ENCODE results near the gene PAWR. TPM values are rescaled to one million over a fixed set of nuclear protein-coding genes. Genes with fewer than 3 reads are reported as not detected.
"Not testable (repeated sequence)": the region's sequence is repeated elsewhere in the genome, so short reads cannot be mapped to it uniquely, and the experiment has no call there.

Gene PAWR
- total RNA-seq, 1 donor from 2014 or later = 103 TPM

- Mint-ChIP-seq H3K4me1 (peaks cover 35% of the 10 kb centered on the region), H3K27ac (no peak overlapping the region), H3K9me3 (no peaks in the 10 kb centered on the region), H3K36me3 (no peaks in the 10 kb centered on the region), H3K4me3 (peak overlapping the region; percentile 90), H3K27me3 (ENCODE audit: insufficient read depth, low read depth) (no peaks in the 10 kb centered on the region)
- peak overlapping the region; percentile 98 for H3K4me2 ChIP-seq
- peaks cover 44% of the 10 kb centered on the region for H3K4me1 ChIP-seq
- peak overlapping the region; percentile 94 for H3K4me3 ChIP-seq
- H3K9ac ChIP-seq = peak overlapping the region; percentile 16
- H3K36me3 ChIP-seq = no peaks in the 10 kb centered on the region
- peaks cover 76% of the 10 kb centered on the region for H3K79me2 ChIP-seq (ENCODE audit: low read depth)
- H3K27ac ChIP-seq = no peak overlapping the region
- no peaks in the 10 kb centered on the region for H3K9me3 ChIP-seq (ENCODE audit: low read depth)
- no peaks in the 10 kb centered on the region for H3K27me3 ChIP-seq
- H2AFZ ChIP-seq (replicated peaks) = no peak overlapping the region
- H4K20me1 ChIP-seq (ENCODE audit: low read depth) = peaks cover 61% of the 10 kb centered on the region
- DNase-seq (ENCODE audit: low spot score) = peak; percentile 48
- TF ChIP-seq, protein P1, sequence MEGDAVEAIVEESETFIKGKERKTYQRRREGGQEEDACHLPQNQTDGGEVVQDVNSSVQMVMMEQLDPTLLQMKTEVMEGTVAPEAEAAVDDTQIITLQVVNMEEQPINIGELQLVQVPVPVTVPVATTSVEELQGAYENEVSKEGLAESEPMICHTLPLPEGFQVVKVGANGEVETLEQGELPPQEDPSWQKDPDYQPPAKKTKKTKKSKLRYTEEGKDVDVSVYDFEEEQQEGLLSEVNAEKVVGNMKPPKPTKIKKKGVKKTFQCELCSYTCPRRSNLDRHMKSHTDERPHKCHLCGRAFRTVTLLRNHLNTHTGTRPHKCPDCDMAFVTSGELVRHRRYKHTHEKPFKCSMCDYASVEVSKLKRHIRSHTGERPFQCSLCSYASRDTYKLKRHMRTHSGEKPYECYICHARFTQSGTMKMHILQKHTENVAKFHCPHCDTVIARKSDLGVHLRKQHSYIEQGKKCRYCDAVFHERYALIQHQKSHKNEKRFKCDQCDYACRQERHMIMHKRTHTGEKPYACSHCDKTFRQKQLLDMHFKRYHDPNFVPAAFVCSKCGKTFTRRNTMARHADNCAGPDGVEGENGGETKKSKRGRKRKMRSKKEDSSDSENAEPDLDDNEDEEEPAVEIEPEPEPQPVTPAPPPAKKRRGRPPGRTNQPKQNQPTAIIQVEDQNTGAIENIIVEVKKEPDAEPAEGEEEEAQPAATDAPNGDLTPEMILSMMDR (IDR thresholded peaks at IDR 0.05) = no peak
- TF ChIP-seq EZH2 (IDR thresholded peaks at IDR 0.05) (no peak), EZH2phosphoT487 (IDR thresholded peaks at IDR 0.05) (no peak)
- H3F3A ChIP-seq (ENCODE audit: low read depth) = peaks cover 39% of the 10 kb centered on the region
Observed at GRCh38 chr12:79687711-79688260, 3.0 kb downstream of the PAWR start.

- no peaks in the 10 kb centered on the region for H3K9me3 ChIP-seq (ENCODE audit: low read depth)
- Mint-ChIP-seq H3K9me3 (no peaks in the 10 kb centered on the region), H3K36me3 (no peaks in the 10 kb centered on the region), H3K4me1 (peaks cover 35% of the 10 kb centered on the region), H3K4me3 (no peak overlapping the region), H3K27ac (no peak overlapping the region), H3K27me3 (ENCODE audit: insufficient read depth, low read depth) (no peaks in the 10 kb centered on the region)
- H4K20me1 ChIP-seq (ENCODE audit: low read depth) = peaks cover 77% of the 10 kb centered on the region
- TF ChIP-seq EZH2 (IDR thresholded peaks at IDR 0.05) = no peak
- no peak for TF ChIP-seq EZH2phosphoT487 (IDR thresholded peaks at IDR 0.05)
- TF ChIP-seq, protein P1 (IDR thresholded peaks at IDR 0.05) = no peak
- H2AFZ ChIP-seq (replicated peaks) = no peak overlapping the region
- H3K4me3 ChIP-seq = peak overlapping the region; percentile 94
- H3K79me2 ChIP-seq (ENCODE audit: low read depth) = peaks cover 92% of the 10 kb centered on the region
- no peak overlapping the region for H3K9ac ChIP-seq
- peak overlapping the region; percentile 12 for H3K27ac ChIP-seq
- H3K27me3 ChIP-seq = no peaks in the 10 kb centered on the region
- H3K36me3 ChIP-seq = no peaks in the 10 kb centered on the region
- DNase-seq (ENCODE audit: low spot score) = no peak
- H3K4me2 ChIP-seq = peak overlapping the region; percentile 98
- H3K4me1 ChIP-seq = peaks cover 48% of the 10 kb centered on the region
- peaks cover 32% of the 10 kb centered on the region for H3F3A ChIP-seq (ENCODE audit: low read depth)
Observed at GRCh38 chr12:79686171-79686570, 4.6 kb downstream of the PAWR start.

GRCh38 chr12:79685068-79685467 is 5.7 kb downstream of the PAWR start:
- TF ChIP-seq, protein P1 (IDR thresholded peaks at IDR 0.05) = no peak
- no peak for TF ChIP-seq EZH2phosphoT487 (IDR thresholded peaks at IDR 0.05)
- TF ChIP-seq EZH2 (IDR thresholded peaks at IDR 0.05) = no peak
- H3K36me3 Mint-ChIP-seq = peaks cover 2% of the 10 kb centered on the region
- H3K4me3 Mint-ChIP-seq = no peak overlapping the region
- H3K27ac Mint-ChIP-seq = no peak overlapping the region
- Histone ChIP-seq H2AFZ (replicated peaks) (no peak overlapping the region), H3K36me3 (no peaks in the 10 kb centered on the region), H3K4me2 (no peak overlapping the region), H3K9me3 (ENCODE audit: low read depth) (no peaks in the 10 kb centered on the region), H4K20me1 (ENCODE audit: low read depth) (peaks cover 87% of the 10 kb centered on the region), H3K79me2 (ENCODE audit: low read depth) (peaks cover 100% of the 10 kb centered on the region), H3K27me3 (no peaks in the 10 kb centered on the region), H3K9ac (no peak overlapping the region), H3K27ac (no peak overlapping the region), H3K4me1 (peaks cover 52% of the 10 kb centered on the region), H3F3A (ENCODE audit: low read depth) (peaks cover 23% of the 10 kb centered on the region), H3K4me3 (no peak overlapping the region)
- peaks cover 40% of the 10 kb centered on the region for H3K4me1 Mint-ChIP-seq
- DNase-seq (ENCODE audit: low spot score) = no peak
- no peaks in the 10 kb centered on the region for H3K27me3 Mint-ChIP-seq (ENCODE audit: insufficient read depth, low read depth)
- H3K9me3 Mint-ChIP-seq = no peaks in the 10 kb centered on the region

DNA sequence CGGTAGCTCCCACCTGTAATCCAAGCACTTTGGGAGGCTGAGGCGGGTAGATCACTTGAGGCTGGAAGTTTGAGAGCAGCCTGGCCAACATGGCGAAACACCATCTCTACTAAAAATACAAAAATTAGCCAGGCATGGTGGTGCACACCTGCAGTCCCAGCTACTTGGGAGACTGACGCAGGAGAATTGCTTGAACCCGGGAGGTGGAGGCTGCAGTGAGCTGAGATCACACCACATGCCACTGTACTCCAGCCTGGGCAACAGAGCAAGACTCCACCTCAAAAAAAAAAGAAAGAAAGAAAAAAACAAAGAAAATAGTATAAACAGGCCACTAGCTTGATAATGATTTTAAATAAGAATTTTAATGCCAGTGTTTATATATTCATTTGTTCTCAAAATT is 6.4 kb downstream of the PAWR start:
- peaks cover 93% of the 10 kb centered on the region for H4K20me1 ChIP-seq (ENCODE audit: low read depth)
- H3K4me1 Mint-ChIP-seq = peaks cover 43% of the 10 kb centered on the region
- not testable (repeated sequence) for H3K27ac ChIP-seq

More for the DNA sequence above, 6.4 kb downstream of the PAWR start:
- not testable (repeated sequence) for DNase-seq (ENCODE audit: low spot score); H3K36me3 Mint-ChIP-seq; H3K27me3 ChIP-seq; H3K9ac ChIP-seq; H3K4me3 ChIP-seq; H3K9me3 ChIP-seq (ENCODE audit: low read depth); H3K36me3 ChIP-seq; H3K27ac Mint-ChIP-seq; H3K4me3 Mint-ChIP-seq; H3K9me3 Mint-ChIP-seq; H2AFZ ChIP-seq (replicated peaks); H3K27me3 Mint-ChIP-seq (ENCODE audit: insufficient read depth, low read depth)
- Histone ChIP-seq H3K4me1 (peaks cover 54% of the 10 kb centered on the region), H3F3A (ENCODE audit: low read depth) (peaks cover 16% of the 10 kb centered on the region), H3K4me2 (peak overlapping the region; percentile 32), H3K79me2 (ENCODE audit: low read depth) (peaks cover 100% of the 10 kb centered on the region)

Measured in neural progenitor cell (in vitro differentiated cells).